K562 (cell line): Measurements from ENCODE around the gene DYRK1A. TPM values are rescaled to one million over a fixed set of nuclear protein-coding genes. Genes with fewer than 3 reads are reported as not detected.

Experiments used
- ATAC-seq: fragments of 200-7000 bp; cut with Tn5 transposase; 3 replicates; pipeline ENCODE4 v1.9.1; 2020; ENCODE audit warnings: moderate library complexity
- BruUV-seq: library from RNA; stranded (reverse); fragments of 400-500 nt; replicated peaks from 2 replicates; lab custom pipeline; 2021; lab: Mats Ljungman, UMichigan
- CTCF ChIA-PET: fragments of 300-600 bp; formaldehyde crosslinking; extraction: SDS; loops from one replicate; lab custom pipeline; 2021; ENCODE audit warnings: low intra/inter-chr PET ratio; lab: Yijun Ruan, JAX
- POLR2A ChIA-PET: fragments of 300-600, 350-650 bp; sonication (Branson Sonifier 250); formaldehyde crosslinking; extraction: SDS; loops from one replicate; lab custom pipeline; 2021; ENCODE audit warnings: antibody characterized with exemption, inconsistent platforms; lab: Yijun Ruan, JAX
- DNase-seq, 4 experiments: peaks; one replicate each; pipeline versions ENCODE4 v3.0.0 to v3.0.0-alpha.2; 2011 to 2018; ENCODE audit warnings: low spot score in 3 of 4, mixed read lengths in 3 of 4; ENCODE audit errors: extremely low read depth in 1 of 4
- FAIRE-seq: peaks from 2 replicates; lab custom pipeline; 2011; peaks lifted over from hg19 to GRCh38; lab: Jason Lieb, UNC
- H2AFZ ChIP-seq: 2 replicates; pipeline ENCODE4 v1.6.0; 2011; ENCODE audit warnings: low read depth, low read length, control low read depth, inconsistent platforms
- H3K27ac ChIP-seq: fragments of 200-600 bp; 3 replicates; pipeline ENCODE4 v1.8.0; 2011; ENCODE audit warnings: low read depth, mild to moderate bottlenecking, control low read depth, inconsistent platforms, low read length, moderate library complexity, mixed read lengths; ENCODE audit errors: extremely low read depth
- H3K27me3 ChIP-seq, 2 experiments: fragments of 300-600 bp in 1 of 2; 2 replicates in 1 of 2; 3 replicates in 1 of 2; pipeline versions ENCODE4 v1.6.0 to v1.8.0; 2011; ENCODE audit warnings: inconsistent platforms in 2 of 2, low read length in 2 of 2, mild to moderate bottlenecking in 1 of 2, mixed read lengths in 1 of 2, moderate library complexity in 1 of 2; ENCODE audit not compliant: control insufficient read depth in 2 of 2, insufficient read depth in 2 of 2
- H3K36me3 ChIP-seq: fragments of 300-600 bp; 3 replicates; pipeline ENCODE4 v1.8.0; 2011; ENCODE audit warnings: mild to moderate bottlenecking, low read length, inconsistent platforms; ENCODE audit not compliant: control insufficient read depth, insufficient read depth
- H3K4me1 ChIP-seq, 2 experiments: fragments of 200-600 bp in 1 of 2; replicated peaks in 1 of 2; 2 replicates in 1 of 2; 3 replicates in 1 of 2; pipeline versions ENCODE4 v1.5.1 to v1.8.0; 2011; ENCODE audit warnings: inconsistent platforms in 2 of 2, low read length in 2 of 2, mild to moderate bottlenecking in 1 of 2, mixed read lengths in 1 of 2, moderate library complexity in 1 of 2; ENCODE audit not compliant: control insufficient read depth in 2 of 2, insufficient read depth in 2 of 2
- H3K4me2 ChIP-seq: 2 replicates; pipeline ENCODE4 v1.6.1; 2011; ENCODE audit warnings: low read length, control low read depth, inconsistent platforms, mixed read lengths; ENCODE audit not compliant: insufficient read depth
- H3K4me3 ChIP-seq: fragments of 200-600 bp; sonication (generic), shearing (Covaris generic); 2 replicates; pipeline ENCODE4 v1.5.1; 2016; ENCODE audit warnings: control low read depth, inconsistent platforms
- H3K79me2 ChIP-seq: fragments of 200-600 bp; 3 replicates; pipeline ENCODE4 v1.8.0; 2011; ENCODE audit warnings: low read length, inconsistent platforms; ENCODE audit not compliant: control insufficient read depth, insufficient read depth
- H3K9ac ChIP-seq, 2 experiments: 2 replicates each; pipeline versions ENCODE4 v1.6.0 to v1.6.1; 2011; ENCODE audit warnings: low read depth in 2 of 2, low read length in 2 of 2, control low read depth in 1 of 2, inconsistent platforms in 1 of 2, mild to moderate bottlenecking in 1 of 2, mixed read lengths in 1 of 2; ENCODE audit not compliant: insufficient read depth in 1 of 2
- H3K9me1 ChIP-seq: one replicate; pipeline ENCODE4 v1.6.0; 2011; ENCODE audit warnings: inconsistent platforms, mild to moderate bottlenecking, low read length, moderate library complexity; ENCODE audit not compliant: control insufficient read depth, insufficient read depth
- H3K9me3 ChIP-seq: replicated peaks from 2 replicates; pipeline ENCODE4 v1.5.1; 2011; ENCODE audit warnings: low read depth, low read length, inconsistent platforms; ENCODE audit not compliant: control insufficient read depth, insufficient read depth
- H4K20me1 ChIP-seq: replicated peaks from 2 replicates; pipeline ENCODE4 v1.6.1; 2011; ENCODE audit warnings: low read length, inconsistent platforms, mixed read lengths; ENCODE audit not compliant: control insufficient read depth, insufficient read depth
- PTRF ChIP-seq: fragments of 450-650 bp; IDR thresholded peaks from 2 replicates; pipeline ENCODE4 v1.6.1; 2016; ENCODE audit warnings: mild to moderate bottlenecking, missing genetic modification characterization, missing compliant biosample characterization
- WGBS: fragments of 100-300 bp; shearing (Covaris generic); methylation state at CpG from one replicate; pipeline ENCODE4 v1.1.6; 2016; ENCODE audit warnings: low coverage, mixed read lengths; ENCODE audit not compliant: insufficient coverage; ENCODE audit errors: missing lambda C conversion rate; 5-methylcytosine and 5-hydroxymethylcytosine counted together
- in situ Hi-C: fragments of 300-500 bp; cut with MboI; formaldehyde crosslinking; loops from 4 replicates; pipeline ENCODE4 v1.15.0; 2018; ENCODE audit warnings: inconsistent platforms, mixed read lengths
- intact Hi-C: fragments of 100-400 bp; cut with micrococcal nuclease; formaldehyde crosslinking; loops from 2 replicates; pipeline ENCODE4 v1.14.2; 2022
- polyA plus RNA-seq, 8 experiments: library from polyadenylated mRNA; depleted of rRNA in 4 of 8; stranded (reverse) in 5 of 8; unstranded in 3 of 8; fragments of >200 nt; fragmentation: Nextera tagmentation in 2 of 8; fragmentation: Illumina TruSeq in 1 of 8; extraction: Ambion mirVana in 2 of 8; extraction: Trizol in 1 of 8; gene quantifications; 2 replicates each; pipeline versions ENCODE4 v1.2.1 to v1.2.3, GENCODE V29; 2011 to 2014; ENCODE audit warnings: inconsistent platforms in 1 of 8, missing spikeins in 1 of 8
- total RNA-seq, 7 experiments: library from RNA; depleted of rRNA in 6 of 7; stranded (reverse); fragments of >200 nt in 6 of 7; fragmentation: Illumina TruSeq in 2 of 7; extraction: Trizol in 2 of 7; gene quantifications; 2 replicates each; pipeline versions ENCODE4 v1.2.1 to v1.2.3, GENCODE V29; 2011 to 2021; ENCODE audit warnings: low replicate concordance in 1 of 7
- TF ChIP-seq, protein P1 (sequence below): fragments of 450-650 bp; IDR thresholded peaks from 2 replicates; pipeline ENCODE4 v1.6.1; 2016
- TF ChIP-seq, protein P2 (sequence below), 2 experiments: fragments of 450-650 bp in 1 of 2; sonication (generic) in 1 of 2; formaldehyde crosslinking in 1 of 2; IDR thresholded peaks; 2 replicates each; pipeline versions ENCODE4 v1.7.1 to v1.9.0; 2016 to 2022; ENCODE audit warnings: inconsistent platforms in 1 of 2, mild to moderate bottlenecking in 1 of 2, missing genetic modification reagents in 1 of 2

Gene DYRK1A
- total and polyA plus RNA-seq, 9 of the 15 experiments (the other 6 are each of a cell fraction or from before 2014, with no cell fraction given) = 3.7 to 64.8 (median 42.3) TPM

DNA sequence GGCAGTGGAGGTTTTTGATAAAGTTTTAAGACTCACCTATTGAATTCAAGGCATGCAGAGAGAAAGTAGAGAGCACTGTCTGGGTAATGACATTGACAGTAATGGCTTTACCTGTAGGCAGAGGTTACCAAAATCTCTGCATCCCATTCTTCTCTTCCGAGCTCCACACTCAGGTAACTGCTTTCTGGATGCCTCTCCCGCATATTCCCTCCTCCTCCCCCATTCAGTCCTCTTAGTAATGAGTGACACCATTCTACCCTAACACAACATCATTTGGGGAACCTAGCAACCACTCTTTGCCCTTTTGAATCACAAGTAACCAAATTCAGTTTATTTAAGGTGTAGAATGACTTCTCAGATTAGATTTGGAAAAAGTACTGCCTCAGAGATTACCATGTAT, 56.5 kb downstream of the DYRK1A start:
- Histone ChIP-seq H3K4me3 (no peak overlapping the region), H3K9me3 (no peaks in the 10 kb centered on the region), H3K27ac (no peak overlapping the region), H3K79me2 (peaks cover 97% of the 10 kb centered on the region), H2AFZ (no peak overlapping the region), H3K4me2 (no peak overlapping the region), H3K36me3 (peaks cover 71% of the 10 kb centered on the region), H3K9ac (no peak overlapping the region), H3K27me3 (no peaks in the 10 kb centered on the region), H4K20me1 (no peaks in the 10 kb centered on the region), H3K4me1 (peaks cover 3 to 33% of the 10 kb centered on the region in 2 experiments), H3K9me1 (no peaks in the 10 kb centered on the region)
- intact Hi-C loops (no loop called here), in situ Hi-C loops (no loop called here)
- ChIA-PET CTCF (no interaction called here), POLR2A (interaction anchor here (0.6 to 1.0 kb wide), 4 partner anchors 10 to 420 kb away, joined by 3 to 4 read pairs (median 3); no protein-coding TSS in a partner anchor)
- TF ChIP-seq PTRF (tag) = no peak
- TF ChIP-seq, protein P1, sequence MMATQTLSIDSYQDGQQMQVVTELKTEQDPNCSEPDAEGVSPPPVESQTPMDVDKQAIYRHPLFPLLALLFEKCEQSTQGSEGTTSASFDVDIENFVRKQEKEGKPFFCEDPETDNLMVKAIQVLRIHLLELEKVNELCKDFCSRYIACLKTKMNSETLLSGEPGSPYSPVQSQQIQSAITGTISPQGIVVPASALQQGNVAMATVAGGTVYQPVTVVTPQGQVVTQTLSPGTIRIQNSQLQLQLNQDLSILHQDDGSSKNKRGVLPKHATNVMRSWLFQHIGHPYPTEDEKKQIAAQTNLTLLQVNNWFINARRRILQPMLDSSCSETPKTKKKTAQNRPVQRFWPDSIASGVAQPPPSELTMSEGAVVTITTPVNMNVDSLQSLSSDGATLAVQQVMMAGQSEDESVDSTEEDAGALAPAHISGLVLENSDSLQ = 0 out of 2 replicates have a peak, but pooled peaks have one; percentile 12
- TF ChIP-seq, protein P2, sequence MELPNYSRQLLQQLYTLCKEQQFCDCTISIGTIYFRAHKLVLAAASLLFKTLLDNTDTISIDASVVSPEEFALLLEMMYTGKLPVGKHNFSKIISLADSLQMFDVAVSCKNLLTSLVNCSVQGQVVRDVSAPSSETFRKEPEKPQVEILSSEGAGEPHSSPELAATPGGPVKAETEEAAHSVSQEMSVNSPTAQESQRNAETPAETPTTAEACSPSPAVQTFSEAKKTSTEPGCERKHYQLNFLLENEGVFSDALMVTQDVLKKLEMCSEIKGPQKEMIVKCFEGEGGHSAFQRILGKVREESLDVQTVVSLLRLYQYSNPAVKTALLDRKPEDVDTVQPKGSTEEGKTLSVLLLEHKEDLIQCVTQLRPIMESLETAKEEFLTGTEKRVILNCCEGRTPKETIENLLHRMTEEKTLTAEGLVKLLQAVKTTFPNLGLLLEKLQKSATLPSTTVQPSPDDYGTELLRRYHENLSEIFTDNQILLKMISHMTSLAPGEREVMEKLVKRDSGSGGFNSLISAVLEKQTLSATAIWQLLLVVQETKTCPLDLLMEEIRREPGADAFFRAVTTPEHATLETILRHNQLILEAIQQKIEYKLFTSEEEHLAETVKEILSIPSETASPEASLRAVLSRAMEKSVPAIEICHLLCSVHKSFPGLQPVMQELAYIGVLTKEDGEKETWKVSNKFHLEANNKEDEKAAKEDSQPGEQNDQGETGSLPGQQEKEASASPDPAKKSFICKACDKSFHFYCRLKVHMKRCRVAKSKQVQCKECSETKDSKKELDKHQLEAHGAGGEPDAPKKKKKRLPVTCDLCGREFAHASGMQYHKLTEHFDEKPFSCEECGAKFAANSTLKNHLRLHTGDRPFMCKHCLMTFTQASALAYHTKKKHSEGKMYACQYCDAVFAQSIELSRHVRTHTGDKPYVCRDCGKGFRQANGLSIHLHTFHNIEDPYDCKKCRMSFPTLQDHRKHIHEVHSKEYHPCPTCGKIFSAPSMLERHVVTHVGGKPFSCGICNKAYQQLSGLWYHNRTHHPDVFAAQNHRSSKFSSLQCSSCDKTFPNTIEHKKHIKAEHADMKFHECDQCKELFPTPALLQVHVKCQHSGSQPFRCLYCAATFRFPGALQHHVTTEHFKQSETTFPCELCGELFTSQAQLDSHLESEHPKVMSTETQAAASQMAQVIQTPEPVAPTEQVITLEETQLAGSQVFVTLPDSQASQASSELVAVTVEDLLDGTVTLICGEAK (IDR thresholded peaks at IDR 0.05) = peak; percentile 35; the same call in 1 of the 2 replicates
- TF ChIP-seq, protein P2 (CRISPR knock-in tag; IDR thresholded peaks at IDR 0.05) = no peak
- no peak for DNase-seq
- WGBS = 39% methylated on average over 2 of the region's 2 CpGs
- ATAC-seq = no peak
- BruUV-seq = no TSS peak
- FAIRE-seq = no peak
